HUES48 (cell line): ENCODE measurements around the gene DSE.
A peak's percentile ranks its signal among the peaks of the same experiment; 100 is the strongest.

ENCODE experiments used
- H3K27ac ChIP-seq: one replicate; pipeline ENCODE4 v1.7.0; 2013; ENCODE audit warnings: low read depth, low read length, inconsistent platforms
- H3K27me3 ChIP-seq: 2 replicates; pipeline ENCODE4 v1.6.1; 2013; ENCODE audit warnings: mild to moderate bottlenecking, low read length; ENCODE audit not compliant: control insufficient read depth, insufficient read depth
- H3K36me3 ChIP-seq: 2 replicates; pipeline ENCODE4 v1.6.1; 2013; ENCODE audit warnings: low read length; ENCODE audit not compliant: control insufficient read depth, insufficient read depth
- H3K4me1 ChIP-seq: 2 replicates; pipeline ENCODE4 v1.6.1; 2013; ENCODE audit warnings: mild to moderate bottlenecking, low read length; ENCODE audit not compliant: control insufficient read depth, insufficient read depth
- H3K4me3 ChIP-seq: 2 replicates; pipeline ENCODE4 v1.5.1; 2013; ENCODE audit warnings: mild to moderate bottlenecking, low read depth, low read length
- H3K9ac ChIP-seq: 2 replicates; pipeline ENCODE4 v1.6.1; 2013; ENCODE audit warnings: mild to moderate bottlenecking, low read depth, low read length, moderate library complexity
- H3K9me3 ChIP-seq: 2 replicates; pipeline ENCODE4 v1.6.1; 2013; ENCODE audit warnings: low read length; ENCODE audit not compliant: control insufficient read depth, insufficient read depth

Gene DSE

DNA sequence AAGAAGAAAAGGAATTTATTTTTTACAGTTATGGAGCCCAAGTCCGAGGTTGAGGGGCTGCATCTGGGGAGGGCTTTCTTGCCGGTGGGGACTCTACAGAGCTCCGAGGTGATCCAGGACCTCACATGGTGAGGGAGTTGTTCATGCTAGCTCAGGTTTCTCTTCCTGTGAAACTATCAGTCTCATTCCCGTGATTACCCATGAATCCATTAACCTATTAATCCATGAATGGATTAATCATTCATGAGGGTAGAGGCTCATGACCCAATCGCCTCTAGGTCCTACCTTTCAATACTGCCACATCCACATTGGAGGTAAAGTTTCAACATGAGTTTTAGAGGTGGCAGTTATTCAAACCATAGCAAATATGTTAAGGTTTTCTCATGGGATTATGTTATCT is 3.8 kb downstream of the DSE start:
- Histone ChIP-seq H3K9ac (no peak overlapping the region), H3K4me1 (peaks cover 37% of the 10 kb centered on the region), H3K27me3 (no peaks in the 10 kb centered on the region), H3K4me3 (no peak overlapping the region), H3K27ac (no peak overlapping the region), H3K36me3 (no peaks in the 10 kb centered on the region), H3K9me3 (no peaks in the 10 kb centered on the region)

- Histone ChIP-seq H3K9ac (no peak overlapping the region), H3K4me1 (peaks cover 32% of the 10 kb centered on the region), H3K4me3 (no peak overlapping the region), H3K27ac (no peak overlapping the region), H3K36me3 (no peaks in the 10 kb centered on the region), H3K9me3 (no peaks in the 10 kb centered on the region), H3K27me3 (no peaks in the 10 kb centered on the region)
Observed at GRCh38 chr6:116375262-116375661, 4.5 kb downstream of the DSE start.

DNA sequence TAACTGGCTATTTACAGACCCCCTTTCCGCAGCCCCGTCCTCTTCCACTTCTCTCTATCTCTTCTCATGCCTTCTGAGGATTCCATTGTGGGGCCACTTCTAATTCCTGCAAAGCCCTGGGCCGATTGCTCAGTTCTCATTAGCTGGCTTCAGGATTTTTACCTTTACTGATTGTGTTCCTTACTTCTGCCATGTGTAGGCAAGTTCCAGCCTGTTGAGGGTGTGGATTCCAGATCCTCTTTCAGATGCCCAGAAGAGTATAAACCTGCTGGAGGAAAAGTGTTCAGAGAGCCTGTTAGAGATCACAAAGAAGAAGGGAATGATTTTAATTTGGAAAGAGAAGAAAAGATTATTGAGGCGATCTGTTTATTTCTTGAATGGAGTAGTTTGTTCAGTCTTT is 5.4 kb downstream of the DSE start:
- H3K4me3 ChIP-seq, result no peak overlapping the region
- peaks cover 32% of the 10 kb centered on the region for H3K4me1 ChIP-seq
- H3K27me3 ChIP-seq, result no peaks in the 10 kb centered on the region
- no peaks in the 10 kb centered on the region; the same call in 1 of the 2 replicates for H3K36me3 ChIP-seq
- no peak overlapping the region for H3K9ac ChIP-seq
- no peaks in the 10 kb centered on the region for H3K9me3 ChIP-seq
- no peak overlapping the region for H3K27ac ChIP-seq

GRCh38 chr6:116379764-116380163 is 9.0 kb downstream of the DSE start:
- peaks cover 28% of the 10 kb centered on the region for H3K4me1 ChIP-seq
- no peaks in the 10 kb centered on the region for H3K9me3 ChIP-seq
- no peaks in the 10 kb centered on the region for H3K27me3 ChIP-seq
- no peak overlapping the region for H3K4me3 ChIP-seq
- H3K27ac ChIP-seq, result no peak overlapping the region
- H3K9ac ChIP-seq, result no peak overlapping the region
- no peaks in the 10 kb centered on the region; the same call in 1 of the 2 replicates for H3K36me3 ChIP-seq

DNA sequence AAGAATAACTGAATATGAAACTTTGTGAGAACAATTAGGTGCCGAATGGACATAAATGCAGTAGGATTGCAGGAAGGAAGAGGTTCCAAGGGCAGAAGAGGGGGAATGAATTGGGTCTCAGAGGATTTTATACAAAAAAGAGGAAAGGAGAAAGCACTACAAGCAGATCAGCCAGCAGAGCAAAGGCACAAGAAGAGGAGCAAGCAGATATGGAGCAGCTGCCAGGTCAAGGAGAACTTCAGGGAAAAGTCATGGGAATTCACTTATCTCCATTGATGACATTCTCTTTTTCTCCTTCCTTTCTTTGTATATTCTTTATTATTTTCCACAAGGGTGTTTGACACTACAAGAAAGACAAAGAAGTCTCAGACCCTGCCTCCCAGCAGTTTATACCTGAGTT is 9.6 kb downstream of the DSE start:
- Histone ChIP-seq H3K9ac (no peak overlapping the region), H3K27ac (no peak overlapping the region), H3K4me3 (no peak overlapping the region), H3K27me3 (no peaks in the 10 kb centered on the region), H3K36me3 (no peaks in the 10 kb centered on the region; the same call in 1 of the 2 replicates), H3K4me1 (peaks cover 33% of the 10 kb centered on the region), H3K9me3 (no peaks in the 10 kb centered on the region)

GRCh38 chr6:116381000-116381399 is 10.3 kb downstream of the DSE start:
- Histone ChIP-seq H3K27ac (no peak overlapping the region), H3K36me3 (no peaks in the 10 kb centered on the region; the same call in 1 of the 2 replicates), H3K9ac (no peak overlapping the region), H3K4me1 (peaks cover 37% of the 10 kb centered on the region), H3K9me3 (no peaks in the 10 kb centered on the region), H3K27me3 (no peaks in the 10 kb centered on the region), H3K4me3 (no peak overlapping the region)

GRCh38 chr6:116382587-116382986 is 11.8 kb downstream of the DSE start:
- H3K27me3 ChIP-seq, result no peaks in the 10 kb centered on the region
- H3K9ac ChIP-seq, result no peak overlapping the region
- H3K9me3 ChIP-seq, result no peaks in the 10 kb centered on the region
- peaks cover 33% of the 10 kb centered on the region for H3K4me1 ChIP-seq
- H3K36me3 ChIP-seq, result no peaks in the 10 kb centered on the region; the same call in 1 of the 2 replicates
- H3K4me3 ChIP-seq, result no peak overlapping the region
- no peak overlapping the region for H3K27ac ChIP-seq

DNA sequence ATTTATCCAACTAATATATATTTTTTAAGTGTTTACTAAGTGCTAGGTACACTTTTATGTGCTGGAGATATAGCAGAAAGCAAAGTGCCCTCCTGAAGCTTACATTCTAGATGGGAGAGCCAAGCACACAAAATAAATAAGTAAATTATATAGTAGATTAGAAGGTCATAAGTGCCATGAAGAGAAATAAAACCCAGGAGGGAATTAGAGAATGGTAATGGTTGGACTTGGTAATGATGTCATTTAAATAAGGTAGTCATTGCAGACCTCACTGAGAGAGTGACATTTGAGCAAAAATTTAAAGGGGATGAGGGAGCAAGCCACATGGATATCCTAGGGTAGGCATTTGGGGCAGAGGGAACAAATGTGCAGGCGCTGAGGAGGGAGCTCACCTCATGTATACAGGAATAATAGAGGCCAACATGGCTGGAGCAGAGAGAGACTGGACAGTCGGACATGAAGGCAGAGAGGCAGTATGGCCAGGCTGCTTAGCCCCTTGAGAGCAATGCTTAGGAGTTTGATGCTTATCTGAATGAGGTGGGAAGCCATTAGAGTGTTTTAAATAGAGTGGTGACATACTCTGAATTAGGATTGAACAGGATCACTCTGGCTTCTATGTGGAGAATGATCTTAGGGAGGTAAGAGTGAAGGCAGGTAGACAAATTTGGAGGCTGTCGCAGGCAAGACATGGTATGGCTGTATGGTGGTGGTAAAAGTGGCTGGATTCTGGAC is 14.1 kb downstream of the DSE start:
- no peak overlapping the region for H3K27ac ChIP-seq
- H3K36me3 ChIP-seq, result no peaks in the 10 kb centered on the region; the same call in 1 of the 2 replicates
- no peak overlapping the region for H3K4me3 ChIP-seq
- no peak overlapping the region for H3K9ac ChIP-seq
- no peaks in the 10 kb centered on the region for H3K9me3 ChIP-seq
- peaks cover 23% of the 10 kb centered on the region for H3K4me1 ChIP-seq
- no peaks in the 10 kb centered on the region for H3K27me3 ChIP-seq

- Histone ChIP-seq H3K27ac (no peak overlapping the region), H3K9ac (no peak overlapping the region), H3K36me3 (no peaks in the 10 kb centered on the region; the same call in 1 of the 2 replicates), H3K9me3 (no peaks in the 10 kb centered on the region), H3K4me1 (peaks cover 23% of the 10 kb centered on the region), H3K4me3 (no peak overlapping the region), H3K27me3 (no peaks in the 10 kb centered on the region)
Observed at GRCh38 chr6:116385459-116385802, 14.7 kb downstream of the DSE start.

GRCh38 chr6:116385921-116386320 is 15.2 kb downstream of the DSE start:
- H3K9me3 ChIP-seq, result no peaks in the 10 kb centered on the region
- H3K4me3 ChIP-seq, result no peak overlapping the region
- peaks cover 23% of the 10 kb centered on the region for H3K4me1 ChIP-seq
- no peaks in the 10 kb centered on the region for H3K27me3 ChIP-seq
- H3K9ac ChIP-seq, result no peak overlapping the region
- H3K36me3 ChIP-seq, result no peaks in the 10 kb centered on the region; the same call in 1 of the 2 replicates
- H3K27ac ChIP-seq, result no peak overlapping the region

- H3K9ac ChIP-seq, result no peak overlapping the region
Observed at GRCh38 chr6:116386581-116387299, 16.0 kb downstream of the DSE start.

More at GRCh38 chr6:116386581-116387299, 16.0 kb downstream of the DSE start:
- H3K4me3 ChIP-seq, result no peak overlapping the region
- no peaks in the 10 kb centered on the region for H3K9me3 ChIP-seq
- peaks cover 23% of the 10 kb centered on the region for H3K4me1 ChIP-seq
- H3K27ac ChIP-seq, result peak overlapping the region; percentile 12
- H3K27me3 ChIP-seq, result no peaks in the 10 kb centered on the region
- no peaks in the 10 kb centered on the region for H3K36me3 ChIP-seq
